GM21367 (cell line): ENCODE measurements around the gene CAMKMT.

ENCODE experiments used
- ATAC-seq: cut with Tn5 transposase; IDR thresholded peaks from one replicate; pipeline ENCODE4 v1.9.1; 2021; ENCODE audit not compliant: unreplicated experiment

CAMKMT gene

GRCh38 chr2:44361330-44362206, at the start of gene CAMKMT, which contains the start of gene PREPL:
Gene CAMKMT (plus strand): TSS chr2:44361947.
Gene PREPL (minus strand): TSS chr2:44361494. CDS start chr2:44346342, 15,152 bp downstream.
- ATAC-seq: peak; percentile 75

- no peak for ATAC-seq
Measured at GRCh38 chr2:44314362-44314761, 47.4 kb upstream of the CAMKMT start.

GRCh38 chr2:44315945-44316344, 45.8 kb upstream of the CAMKMT start:
- ATAC-seq: no peak

- ATAC-seq: no peak
Measured at GRCh38 chr2:44320832-44321231, 40.9 kb upstream of the CAMKMT start.

GRCh38 chr2:44321360-44321759, 40.4 kb upstream of the CAMKMT start:
- ATAC-seq: no peak

- ATAC-seq: no peak
Measured at GRCh38 chr2:44324971-44325426, 36.7 kb upstream of the CAMKMT start.

- no peak for ATAC-seq
Measured at GRCh38 chr2:44325897-44326296, 35.9 kb upstream of the CAMKMT start.

GRCh38 chr2:44326548-44327264, 35.0 kb upstream of the CAMKMT start:
- ATAC-seq: no peak

- ATAC-seq: no peak
Measured at GRCh38 chr2:44328750-44329149, 33.0 kb upstream of the CAMKMT start.

GRCh38 chr2:44329343-44329742, 32.4 kb upstream of the CAMKMT start:
- no peak for ATAC-seq

- ATAC-seq: no peak
Measured at GRCh38 chr2:44330801-44331200, 30.9 kb upstream of the CAMKMT start.

GRCh38 chr2:44333994-44334393, 27.8 kb upstream of the CAMKMT start:
- ATAC-seq: no peak

- ATAC-seq: no peak
Measured at GRCh38 chr2:44335806-44336538, 25.8 kb upstream of the CAMKMT start.

- no peak for ATAC-seq
Measured at GRCh38 chr2:44342854-44343253, 18.9 kb upstream of the CAMKMT start.

- ATAC-seq: no peak
Measured at GRCh38 chr2:44347526-44347925, 14.2 kb upstream of the CAMKMT start.

GRCh38 chr2:44348400-44348799, 13.3 kb upstream of the CAMKMT start:
- no peak for ATAC-seq

GRCh38 chr2:44349506-44349905, 12.2 kb upstream of the CAMKMT start:
- no peak for ATAC-seq

- no peak for ATAC-seq
Measured at GRCh38 chr2:44351088-44351487, 10.7 kb upstream of the CAMKMT start.

GRCh38 chr2:44351676-44352075, 10.1 kb upstream of the CAMKMT start:
- no peak for ATAC-seq

GRCh38 chr2:44352510-44352909, 9.2 kb upstream of the CAMKMT start:
- no peak for ATAC-seq

- ATAC-seq: no peak
Measured at GRCh38 chr2:44354761-44355160, 7.0 kb upstream of the CAMKMT start.
